Cardiac fibroblast (primary cell): Measurements from ENCODE around the gene FMNL2.

Experiments
- DNase-seq, 2 donors: peaks; one replicate each; pipeline versions ENCODE4 v3.0.0 to v3.0.0-alpha.2; 2010; ENCODE audit warnings: low read depth in 2 of 2
- H3K4me3 ChIP-seq, 2 donors: replicated peaks in 1 of 2; 1 replicate in 1 of 2; 2 replicates in 1 of 2; pipeline ENCODE4 v1.5.1; 2011; ENCODE audit warnings: low read depth in 2 of 2, low read length in 2 of 2, mild to moderate bottlenecking in 2 of 2, moderate library complexity in 1 of 2
- TF ChIP-seq, protein P1 (sequence below): IDR thresholded peaks from one replicate; pipeline ENCODE4 v1.5.1; 2011; ENCODE audit warnings: low read depth, mild to moderate bottlenecking, low read length, inconsistent platforms

Gene FMNL2

DNA sequence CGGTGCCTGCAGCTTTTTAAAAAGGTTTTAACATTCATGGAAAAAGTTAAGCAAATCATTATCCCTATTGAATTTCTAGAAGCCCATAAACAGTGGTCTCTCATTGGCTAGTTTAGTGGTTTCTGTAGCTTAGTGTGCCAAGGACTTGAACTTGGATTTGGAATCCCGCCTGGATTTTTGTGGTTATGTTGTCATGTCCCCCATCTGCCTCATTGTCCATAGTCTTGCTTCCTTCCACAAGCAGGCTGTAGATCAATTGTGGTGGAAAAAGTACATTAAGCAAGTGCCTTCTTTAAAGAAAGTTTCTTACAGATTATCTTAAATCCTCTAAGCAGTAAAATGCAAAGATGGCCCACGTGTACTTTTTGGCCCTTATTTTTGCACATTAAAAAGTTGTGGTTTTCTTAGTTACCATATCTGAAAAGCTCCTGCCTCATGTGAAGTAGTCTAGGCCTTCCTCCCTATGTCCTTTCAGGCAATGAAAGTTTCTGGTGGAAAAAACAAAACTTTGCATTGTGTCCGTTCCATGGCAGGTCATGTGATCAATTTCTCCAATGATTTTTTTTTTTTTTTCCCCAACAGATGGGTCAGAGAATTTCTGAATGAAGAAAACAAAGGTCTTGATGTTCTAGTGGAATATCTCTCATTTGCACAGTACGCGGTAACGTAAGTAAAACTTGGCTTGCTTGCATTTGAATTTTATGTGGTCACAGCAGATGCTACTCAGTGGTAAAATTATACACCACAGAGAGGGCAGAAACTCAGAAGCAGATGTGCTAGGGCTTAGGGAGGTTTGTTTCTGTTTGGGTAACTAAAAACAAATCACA is 223.4 kb downstream of the FMNL2 start:
- H3K4me3 ChIP-seq = no peak overlapping the region
- peak; percentile 84 to 86 for DNase-seq
- TF ChIP-seq, protein P1, sequence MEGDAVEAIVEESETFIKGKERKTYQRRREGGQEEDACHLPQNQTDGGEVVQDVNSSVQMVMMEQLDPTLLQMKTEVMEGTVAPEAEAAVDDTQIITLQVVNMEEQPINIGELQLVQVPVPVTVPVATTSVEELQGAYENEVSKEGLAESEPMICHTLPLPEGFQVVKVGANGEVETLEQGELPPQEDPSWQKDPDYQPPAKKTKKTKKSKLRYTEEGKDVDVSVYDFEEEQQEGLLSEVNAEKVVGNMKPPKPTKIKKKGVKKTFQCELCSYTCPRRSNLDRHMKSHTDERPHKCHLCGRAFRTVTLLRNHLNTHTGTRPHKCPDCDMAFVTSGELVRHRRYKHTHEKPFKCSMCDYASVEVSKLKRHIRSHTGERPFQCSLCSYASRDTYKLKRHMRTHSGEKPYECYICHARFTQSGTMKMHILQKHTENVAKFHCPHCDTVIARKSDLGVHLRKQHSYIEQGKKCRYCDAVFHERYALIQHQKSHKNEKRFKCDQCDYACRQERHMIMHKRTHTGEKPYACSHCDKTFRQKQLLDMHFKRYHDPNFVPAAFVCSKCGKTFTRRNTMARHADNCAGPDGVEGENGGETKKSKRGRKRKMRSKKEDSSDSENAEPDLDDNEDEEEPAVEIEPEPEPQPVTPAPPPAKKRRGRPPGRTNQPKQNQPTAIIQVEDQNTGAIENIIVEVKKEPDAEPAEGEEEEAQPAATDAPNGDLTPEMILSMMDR = no peak

DNA sequence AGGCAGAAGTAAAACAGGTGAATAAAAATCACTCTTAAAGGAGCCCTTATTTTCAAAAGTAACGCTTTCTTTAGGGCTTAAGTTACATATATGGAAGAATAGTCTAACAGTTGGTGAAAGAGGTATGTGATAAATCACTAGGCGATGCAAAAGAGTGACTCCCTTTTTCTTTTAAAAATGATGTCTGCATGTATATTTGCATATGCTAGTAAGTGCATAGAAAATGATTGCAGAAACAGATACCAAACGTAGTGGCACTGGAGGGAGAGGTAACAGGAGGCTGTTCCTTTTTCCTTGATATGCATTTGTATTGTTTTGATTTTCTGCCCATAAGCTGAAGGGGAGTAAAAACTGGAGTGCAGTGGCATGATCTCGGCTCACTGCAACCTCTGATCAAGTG is 224.0 kb downstream of the FMNL2 start:
- TF ChIP-seq, protein P1 = no peak
- DNase-seq = no peak
- no peak overlapping the region for H3K4me3 ChIP-seq

DNA sequence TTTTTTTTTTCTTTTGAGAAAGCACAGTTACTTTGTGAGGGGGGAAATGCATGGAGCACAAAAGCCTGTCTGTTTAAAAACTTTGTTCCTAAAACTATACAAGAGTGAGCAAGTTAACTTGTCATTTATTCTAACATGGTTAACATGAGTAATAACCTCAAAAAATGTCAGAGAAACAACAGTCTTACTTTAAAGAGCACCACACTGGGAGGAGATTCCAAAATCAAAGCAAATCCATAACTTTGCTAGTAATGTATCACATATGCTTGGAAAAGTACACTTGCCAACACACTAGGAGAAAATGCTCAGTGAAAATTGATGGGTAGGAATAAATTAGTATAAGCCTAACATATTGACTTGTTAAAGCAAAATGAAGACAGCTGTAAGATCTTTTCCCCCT is 225.2 kb downstream of the FMNL2 start:
- H3K4me3 ChIP-seq = no peak overlapping the region
- TF ChIP-seq, protein P1 = no peak
- peak in 1 of 2 donors; percentile 55 for DNase-seq

DNA sequence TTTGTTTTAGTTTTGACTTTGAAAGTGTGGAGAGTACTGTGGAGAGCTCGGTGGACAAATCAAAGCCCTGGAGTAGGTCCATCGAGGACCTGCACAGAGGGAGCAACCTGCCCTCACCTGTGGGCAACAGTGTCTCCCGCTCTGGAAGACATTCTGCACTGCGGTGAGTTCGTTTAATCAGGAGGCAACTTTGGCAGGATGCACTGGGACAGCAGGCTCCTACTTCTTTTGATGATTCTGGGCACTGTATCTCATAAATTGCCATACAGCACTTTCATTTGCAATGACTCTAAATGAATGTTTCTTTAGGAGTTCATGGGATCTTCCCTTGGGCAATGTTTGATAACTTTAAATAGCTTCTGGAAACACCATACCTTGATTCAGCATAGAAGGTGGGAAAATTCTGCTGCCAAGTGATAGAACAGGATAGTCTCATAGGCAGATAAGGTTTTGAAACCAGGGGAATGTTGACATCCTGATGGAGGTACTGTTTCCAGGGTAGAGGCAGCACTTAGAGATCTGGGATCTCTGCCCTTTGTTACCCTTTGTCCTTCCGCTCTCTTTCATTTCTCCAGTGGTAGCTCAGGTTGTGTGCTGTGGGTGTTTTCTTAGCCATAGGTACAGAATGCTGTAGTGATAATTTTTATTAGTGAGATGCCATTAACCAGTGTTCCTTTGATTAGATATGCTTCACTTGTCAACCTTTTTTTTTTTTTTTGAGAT is 226.1 kb downstream of the FMNL2 start:
- DNase-seq = no peak
- no peak overlapping the region for H3K4me3 ChIP-seq
- TF ChIP-seq, protein P1 = no peak

DNA sequence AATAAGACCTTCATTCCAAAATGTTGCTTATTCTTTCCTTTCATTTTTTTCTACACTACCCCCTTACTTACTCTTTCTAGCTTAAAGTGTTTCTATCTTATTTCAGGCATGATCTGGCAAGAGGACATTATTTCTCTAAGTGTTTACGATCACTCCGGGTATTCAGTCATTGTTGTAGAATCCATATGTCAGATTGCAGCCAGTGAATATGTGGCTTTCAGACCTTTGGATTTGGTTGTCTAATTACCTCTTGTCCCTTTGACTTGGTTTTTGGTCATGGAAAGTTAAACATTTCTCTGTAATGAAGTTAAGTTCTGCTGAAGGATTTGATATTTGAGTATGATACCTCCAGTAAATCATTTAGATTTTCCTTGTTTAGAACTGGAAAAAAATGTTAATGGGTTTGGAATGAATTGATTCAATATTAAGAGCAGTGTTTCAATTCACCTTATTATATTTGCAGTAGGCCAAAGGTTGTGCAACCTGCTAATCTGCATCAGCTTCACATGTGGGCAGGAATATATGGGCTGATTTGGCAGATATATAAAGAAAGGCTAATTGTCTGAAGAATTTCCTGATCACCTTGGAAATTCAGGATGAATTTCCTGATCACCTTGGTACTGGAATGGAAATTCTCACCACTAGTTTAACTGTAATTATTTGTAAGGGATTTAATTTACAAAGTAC is 227.4 kb downstream of the FMNL2 start:
- no peak overlapping the region for H3K4me3 ChIP-seq
- DNase-seq = no peak
- TF ChIP-seq, protein P1 = no peak

DNA sequence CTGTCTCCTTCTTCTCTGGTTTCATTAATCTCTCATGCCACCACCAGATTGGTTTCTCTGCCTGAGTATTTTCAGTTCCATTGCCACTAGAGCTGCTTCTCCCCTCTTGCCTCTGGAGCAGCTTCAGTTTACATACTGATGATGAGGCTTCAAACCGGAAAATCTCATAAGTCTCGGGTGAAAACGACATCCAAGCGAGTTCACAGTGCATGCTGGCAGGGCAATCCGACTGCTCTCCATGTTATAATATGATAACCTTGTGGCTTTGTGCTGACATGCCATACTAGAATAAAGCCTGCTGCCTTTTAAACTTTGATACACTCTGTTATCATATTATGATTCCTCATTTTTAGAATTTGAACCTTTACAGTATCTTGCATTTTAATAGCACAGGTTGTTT is 228.8 kb downstream of the FMNL2 start:
- no peak overlapping the region for H3K4me3 ChIP-seq
- no peak for DNase-seq
- TF ChIP-seq, protein P1 = no peak
